Activated B cell treated with CpG ODN at 0.5 μM for 24 hours (primary cell): ENCODE results near the gene ETV6. TPM values are rescaled to one million over a fixed set of nuclear protein-coding genes. Genes with fewer than 3 reads are reported as not detected.

ENCODE experiments used
- ATAC-seq: fragments of 200-7000 bp; cut with Tn5 transposase; one replicate; pipeline ENCODE4 v1.10.0; 2021; ENCODE audit warnings: low read depth, mild to moderate bottlenecking, moderate library complexity
- CTCF ChIA-PET: fragments of 350-600 bp; sonication (Branson Sonifier 250); formaldehyde crosslinking; loops from one replicate; lab custom pipeline; 2021; ENCODE audit warnings: antibody characterized with exemption; lab: Charles Lee
- POLR2A ChIA-PET: fragments of 350-600 bp; sonication (Branson Sonifier 250); formaldehyde crosslinking; loops from one replicate; lab custom pipeline; 2021; ENCODE audit warnings: antibody characterized with exemption; lab: Charles Lee
- DNase-seq: peaks from one replicate; pipeline ENCODE4 v3.0.0; 2022
- H3K27ac Mint-ChIP-seq: one replicate; pipeline ENCODE4 v1.8.0; 2020; ENCODE audit warnings: mixed read lengths
- H3K27me3 Mint-ChIP-seq: one replicate; pipeline ENCODE4 v1.8.0; 2021; ENCODE audit warnings: mixed read lengths
- H3K36me3 Mint-ChIP-seq: one replicate; pipeline ENCODE4 v1.8.0; 2021; ENCODE audit warnings: low read depth, mixed read lengths
- H3K4me1 Mint-ChIP-seq: one replicate; pipeline ENCODE4 v1.8.0; 2021; ENCODE audit warnings: mixed read lengths
- H3K4me3 Mint-ChIP-seq: one replicate; pipeline ENCODE4 v1.8.0; 2020; ENCODE audit warnings: mild to moderate bottlenecking, mixed read lengths
- H3K9me3 Mint-ChIP-seq: one replicate; pipeline ENCODE4 v1.8.0; 2020; ENCODE audit warnings: mixed read lengths
- CTCF ChIP-seq: fragments of 200-600 bp; IDR thresholded peaks from one replicate; pipeline ENCODE4 v1.8.0; 2022; ENCODE audit warnings: antibody characterized with exemption, mild to moderate bottlenecking
- intact Hi-C: fragments of 100-400 bp; cut with micrococcal nuclease; formaldehyde crosslinking; loops from one replicate; pipeline ENCODE4 v1.15.1; 2024
- total RNA-seq: library from RNA; stranded (reverse); gene quantifications from 2 replicates; pipeline ENCODE4 v1.2.3, GENCODE V29; 2022

ETV6 gene
- total RNA-seq, 1 donor from 2014 or later = 130 TPM

DNA sequence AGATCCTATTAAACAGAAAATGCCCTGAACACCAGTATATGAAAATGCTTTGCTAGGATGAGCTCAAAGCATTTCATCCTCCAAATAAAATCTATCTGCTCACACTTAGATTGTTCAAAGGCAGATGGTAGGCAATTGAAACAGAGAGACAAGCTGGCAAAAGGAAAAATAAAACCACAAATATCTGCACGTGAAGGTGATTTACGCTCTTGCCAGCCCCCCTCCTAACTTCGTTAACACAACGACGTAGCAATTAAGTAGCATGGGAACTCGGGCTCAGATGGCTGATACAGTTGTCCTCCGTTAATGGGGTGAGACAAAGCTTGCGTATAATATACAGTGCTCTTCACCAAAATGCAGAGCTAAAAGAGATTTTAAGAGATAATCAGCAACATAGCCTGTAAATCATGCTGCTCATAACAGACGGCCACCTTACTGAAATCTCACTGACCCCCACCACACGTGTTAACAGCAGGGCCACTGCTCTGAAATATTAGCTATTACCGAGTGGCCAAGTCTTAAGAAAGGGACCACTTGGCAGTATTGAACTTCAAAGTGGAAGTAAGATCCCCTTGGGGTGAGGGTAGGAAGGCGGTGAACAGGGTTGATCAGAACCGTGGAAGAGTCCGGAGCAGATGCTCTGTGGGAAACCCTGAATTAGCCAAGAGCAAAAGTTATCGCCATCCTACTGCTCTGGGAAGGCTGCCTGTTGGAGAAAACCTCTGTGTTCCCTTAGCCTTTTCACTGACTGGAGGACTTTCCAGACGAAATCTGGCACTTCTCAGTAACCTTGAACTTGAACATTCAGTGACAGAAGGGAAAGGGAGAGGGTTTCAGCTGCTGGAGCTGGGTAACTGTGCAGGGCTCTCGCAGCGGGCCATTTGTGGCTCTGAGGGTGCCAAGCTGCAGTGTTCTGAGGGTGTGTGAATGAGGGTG is 23.1 kb downstream of the ETV6 start:
- H3K4me1 Mint-ChIP-seq = peaks cover 78% of the 10 kb centered on the region
- H3K9me3 Mint-ChIP-seq = no peaks in the 10 kb centered on the region
- no peak overlapping the region for H3K4me3 Mint-ChIP-seq
- CTCF ChIA-PET = no interaction called here
- DNase-seq (no peak), ATAC-seq (no peak)
- no peaks in the 10 kb centered on the region for H3K27me3 Mint-ChIP-seq
- H3K27ac Mint-ChIP-seq = no peak overlapping the region
- H3K36me3 Mint-ChIP-seq = peaks cover 7% of the 10 kb centered on the region
- POLR2A ChIA-PET = interaction anchor here (0.6 to 1.2 kb wide), 3 partner anchors 15 to 53 kb away, joined by 3 to 6 read pairs (median 3); no protein-coding TSS in a partner anchor
- no peak for TF ChIP-seq CTCF
- intact Hi-C loops = no loop called here

- H3K4me1 Mint-ChIP-seq = peaks cover 67% of the 10 kb centered on the region
- DNase-seq (no peak), ATAC-seq (no peak)
- TF ChIP-seq CTCF = no peak
- intact Hi-C loops = no loop called here
- H3K36me3 Mint-ChIP-seq = peaks cover 17% of the 10 kb centered on the region
- no peaks in the 10 kb centered on the region for H3K27me3 Mint-ChIP-seq
- H3K27ac Mint-ChIP-seq = no peak overlapping the region
- H3K4me3 Mint-ChIP-seq = no peak overlapping the region
- no peaks in the 10 kb centered on the region for H3K9me3 Mint-ChIP-seq
- ChIA-PET CTCF (no interaction called here), POLR2A (no interaction called here)
Observed at GRCh38 chr12:11673666-11674461, 24.4 kb downstream of the ETV6 start.

DNA sequence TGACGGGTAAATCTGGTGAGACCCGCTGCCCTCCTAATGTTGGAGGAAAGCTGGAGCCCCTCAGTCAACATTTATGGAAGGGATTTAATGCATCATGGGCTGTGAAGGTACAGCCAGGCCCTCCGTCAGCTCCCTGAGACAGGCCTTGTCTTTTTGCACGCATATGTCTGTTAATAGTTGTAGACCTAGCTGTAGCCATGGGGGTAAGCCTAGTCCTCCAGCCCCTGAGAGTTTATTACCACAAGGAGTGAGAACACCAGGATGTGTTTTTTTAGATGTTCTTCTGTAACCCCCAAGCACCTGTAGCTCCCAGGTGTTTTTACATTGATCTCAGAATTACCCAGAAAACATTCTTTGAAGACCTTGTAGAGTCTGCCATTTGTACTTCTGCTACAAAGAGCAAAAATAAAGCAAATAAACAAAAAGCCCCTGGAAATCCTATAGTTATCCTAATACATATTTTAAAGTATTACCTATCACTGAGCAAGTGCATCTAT is 25.5 kb downstream of the ETV6 start:
- no peaks in the 10 kb centered on the region for H3K27me3 Mint-ChIP-seq
- intact Hi-C loops = no loop called here
- H3K27ac Mint-ChIP-seq = no peak overlapping the region
- no peaks in the 10 kb centered on the region for H3K9me3 Mint-ChIP-seq
- no peak for ATAC-seq
- no peak overlapping the region for H3K4me3 Mint-ChIP-seq
- peaks cover 62% of the 10 kb centered on the region for H3K4me1 Mint-ChIP-seq
- DNase-seq = no peak
- no peak for TF ChIP-seq CTCF
- ChIA-PET POLR2A (no interaction called here), CTCF (no interaction called here)
- peaks cover 18% of the 10 kb centered on the region for H3K36me3 Mint-ChIP-seq

DNA sequence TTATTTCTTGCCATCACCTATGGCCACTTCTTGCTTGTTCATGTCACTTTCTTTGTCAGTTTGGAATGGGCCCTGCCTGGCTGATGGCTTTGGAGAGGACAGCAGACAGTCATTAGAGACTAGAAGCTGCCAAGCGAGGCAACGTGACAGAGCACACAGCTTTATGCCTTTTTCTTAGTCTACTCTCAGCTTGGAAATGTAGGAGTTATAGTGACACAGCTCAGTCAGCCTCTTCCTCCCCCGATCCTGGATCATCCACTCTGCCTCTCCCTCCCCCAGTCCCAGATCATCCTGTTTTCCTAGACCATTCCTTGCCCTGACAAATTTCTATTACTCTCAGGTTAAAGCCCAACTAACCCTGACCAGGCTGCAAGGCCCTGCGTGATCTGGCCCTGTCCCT is 26.6 kb downstream of the ETV6 start:
- DNase-seq (no peak), ATAC-seq (no peak)
- peaks cover 18% of the 10 kb centered on the region for H3K36me3 Mint-ChIP-seq
- no peak for TF ChIP-seq CTCF
- no peaks in the 10 kb centered on the region for H3K9me3 Mint-ChIP-seq
- intact Hi-C loops = no loop called here
- POLR2A ChIA-PET = interaction anchor here (1.0 kb wide), 1 partner anchor 21 kb away, joined by 3 read pairs; no protein-coding TSS in a partner anchor
- no peak overlapping the region for H3K27ac Mint-ChIP-seq
- H3K4me3 Mint-ChIP-seq = no peak overlapping the region
- CTCF ChIA-PET = no interaction called here
- H3K27me3 Mint-ChIP-seq = no peaks in the 10 kb centered on the region
- H3K4me1 Mint-ChIP-seq = peaks cover 65% of the 10 kb centered on the region

GRCh38 chr12:11677093-11677492 is 27.6 kb downstream of the ETV6 start:
- TF ChIP-seq CTCF = no peak
- intact Hi-C loops = no loop called here
- H3K4me3 Mint-ChIP-seq = no peak overlapping the region
- no peaks in the 10 kb centered on the region for H3K27me3 Mint-ChIP-seq
- ChIA-PET POLR2A (no interaction called here), CTCF (no interaction called here)
- DNase-seq = no peak
- H3K4me1 Mint-ChIP-seq = peaks cover 60% of the 10 kb centered on the region
- no peak for ATAC-seq
- H3K27ac Mint-ChIP-seq = no peak overlapping the region
- peaks cover 21% of the 10 kb centered on the region for H3K36me3 Mint-ChIP-seq
- no peaks in the 10 kb centered on the region for H3K9me3 Mint-ChIP-seq
